ENCODE data around the gene PGBD4. TPM values are rescaled to one million over a fixed set of nuclear protein-coding genes. Genes with fewer than 3 reads are reported as not detected.
A peak's percentile ranks its signal among the peaks of the same experiment; 100 is the strongest.

The PGBD4 gene
- total RNA-seq: 1.9 TPM

GRCh38 chr15:34101366-34102174 is at the start of gene PGBD4, which contains the start of gene EMC7:
PGBD4 (plus strand) TSS chr15:34102083; CDS start chr15:34102532, 449 bp downstream.
EMC7 (minus strand) TSS chr15:34101862; CDS start chr15:34101839, 23 bp downstream.
- intact Hi-C loops (cut with DNase I): no loop called here
- DNase-seq (ENCODE audit: low spot score): peak; percentile 99
- ATAC-seq: peak; percentile 100

- no peak for ATAC-seq
- intact Hi-C loops (cut with DNase I): no loop called here
- DNase-seq (ENCODE audit: low spot score): no peak
Measured at GRCh38 chr15:34054081-34054707, 47.7 kb upstream of the PGBD4 start.

GRCh38 chr15:34055868-34056595 is 45.9 kb upstream of the PGBD4 start:
- ATAC-seq (no peak), DNase-seq (ENCODE audit: low spot score) (no peak)
- intact Hi-C loops (cut with DNase I): no loop called here

- ATAC-seq (no peak), DNase-seq (ENCODE audit: low spot score) (no peak)
- intact Hi-C loops (cut with DNase I): no loop called here
Measured at GRCh38 chr15:34056911-34057310, 45.0 kb upstream of the PGBD4 start.

GRCh38 chr15:34059476-34059875 is 42.4 kb upstream of the PGBD4 start:
- DNase-seq (ENCODE audit: low spot score) (no peak), ATAC-seq (no peak)
- intact Hi-C loops (cut with DNase I): no loop called here

GRCh38 chr15:34059946-34060345 is 41.9 kb upstream of the PGBD4 start:
- intact Hi-C loops (cut with DNase I): no loop called here
- ATAC-seq: no peak
- DNase-seq (ENCODE audit: low spot score): no peak

- DNase-seq (ENCODE audit: low spot score) (no peak), ATAC-seq (no peak)
- intact Hi-C loops (cut with DNase I): no loop called here
Measured at GRCh38 chr15:34064438-34064837, 37.4 kb upstream of the PGBD4 start.

- ATAC-seq: no peak
- intact Hi-C loops (cut with DNase I): no loop called here
- DNase-seq (ENCODE audit: low spot score): no peak
Measured at GRCh38 chr15:34065261-34065660, 36.6 kb upstream of the PGBD4 start.

GRCh38 chr15:34065941-34066340 is 35.9 kb upstream of the PGBD4 start:
- no peak for DNase-seq (ENCODE audit: low spot score)
- ATAC-seq: no peak
- intact Hi-C loops (cut with DNase I): no loop called here

GRCh38 chr15:34070003-34070402 is 31.9 kb upstream of the PGBD4 start:
- DNase-seq (ENCODE audit: low spot score) (no peak), ATAC-seq (no peak)
- intact Hi-C loops (cut with DNase I): no loop called here

GRCh38 chr15:34076785-34077184 is 25.1 kb upstream of the PGBD4 start:
- intact Hi-C loops (cut with DNase I): no loop called here
- DNase-seq (ENCODE audit: low spot score) (no peak), ATAC-seq (no peak)

- intact Hi-C loops (cut with DNase I): no loop called here
- DNase-seq (ENCODE audit: low spot score): no peak
- no peak for ATAC-seq
Measured at GRCh38 chr15:34078900-34079299, 23.0 kb upstream of the PGBD4 start.

- DNase-seq (ENCODE audit: low spot score) (no peak), ATAC-seq (no peak)
- intact Hi-C loops (cut with DNase I): no loop called here
Measured at GRCh38 chr15:34079904-34080303, 22.0 kb upstream of the PGBD4 start.

GRCh38 chr15:34084086-34084485 is 17.8 kb upstream of the PGBD4 start:
- ATAC-seq (no peak), DNase-seq (ENCODE audit: low spot score) (no peak)
- intact Hi-C loops (cut with DNase I): no loop called here

GRCh38 chr15:34085746-34086145 is 16.1 kb upstream of the PGBD4 start:
- DNase-seq (ENCODE audit: low spot score) (no peak), ATAC-seq (no peak)
- intact Hi-C loops (cut with DNase I): no loop called here

- intact Hi-C loops (cut with DNase I): no loop called here
- no peak for DNase-seq (ENCODE audit: low spot score)
- ATAC-seq: no peak
Measured at GRCh38 chr15:34099914-34100313, 2.0 kb upstream of the PGBD4 start.

GRCh38 chr15:34102175-34102925 is 467 bp downstream of the PGBD4 start:
- ATAC-seq (peak; percentile 44), DNase-seq (ENCODE audit: low spot score) (no peak)
- intact Hi-C loops (cut with DNase I): no loop called here

GRCh38 chr15:34106423-34106822 is 4.5 kb downstream of the PGBD4 start:
- DNase-seq (ENCODE audit: low spot score) (no peak), ATAC-seq (no peak)
- intact Hi-C loops (cut with DNase I): loop anchor here (5.0 kb wide), 1 partner anchor 106 kb away; the partner anchor contains the start of gene KATNBL1

- DNase-seq (ENCODE audit: low spot score) (no peak), ATAC-seq (no peak)
- intact Hi-C loops (cut with DNase I): loop anchor here (5.0 kb wide), 1 partner anchor 105 kb away; the partner anchor contains the start of gene KATNBL1
Measured at GRCh38 chr15:34107315-34107714, 5.4 kb downstream of the PGBD4 start.

Data from sciatic nerve (tissue), 2 donors.